GM12875 (cell line): ENCODE measurements around the gene FGF12.

Experiments used
- H3K4me3 ChIP-seq: one replicate; pipeline ENCODE4 v1.5.1; 2011; ENCODE audit warnings: low read depth, low read length, control low read depth
- TF ChIP-seq, protein P1 (sequence below): IDR thresholded peaks from 2 replicates; pipeline ENCODE4 v1.5.1; 2011; ENCODE audit warnings: low read depth, mild to moderate bottlenecking, control low read depth, inconsistent platforms, low read length, moderate library complexity, borderline replicate concordance; ENCODE audit not compliant: insufficient read depth

The FGF12 gene

DNA sequence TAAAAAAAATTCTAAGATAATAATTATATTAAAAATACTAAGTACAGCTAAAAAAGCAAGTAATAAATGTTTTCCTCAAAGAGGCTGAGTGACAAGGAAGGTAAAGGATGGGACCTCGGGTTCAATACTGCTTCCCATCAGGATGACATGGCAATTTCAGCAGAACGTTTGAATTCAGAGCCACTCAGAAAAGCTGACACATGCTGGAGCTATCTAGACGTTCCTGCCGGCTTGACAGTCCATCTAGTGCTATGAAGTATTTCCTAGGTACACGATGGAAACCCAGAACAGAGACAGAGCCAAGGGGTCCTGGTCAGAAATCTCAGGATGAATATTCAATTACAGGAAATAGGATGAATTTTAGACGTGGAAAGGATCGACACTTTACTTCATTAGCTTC is 361.8 kb downstream of the FGF12 start:
- TF ChIP-seq, protein P1, sequence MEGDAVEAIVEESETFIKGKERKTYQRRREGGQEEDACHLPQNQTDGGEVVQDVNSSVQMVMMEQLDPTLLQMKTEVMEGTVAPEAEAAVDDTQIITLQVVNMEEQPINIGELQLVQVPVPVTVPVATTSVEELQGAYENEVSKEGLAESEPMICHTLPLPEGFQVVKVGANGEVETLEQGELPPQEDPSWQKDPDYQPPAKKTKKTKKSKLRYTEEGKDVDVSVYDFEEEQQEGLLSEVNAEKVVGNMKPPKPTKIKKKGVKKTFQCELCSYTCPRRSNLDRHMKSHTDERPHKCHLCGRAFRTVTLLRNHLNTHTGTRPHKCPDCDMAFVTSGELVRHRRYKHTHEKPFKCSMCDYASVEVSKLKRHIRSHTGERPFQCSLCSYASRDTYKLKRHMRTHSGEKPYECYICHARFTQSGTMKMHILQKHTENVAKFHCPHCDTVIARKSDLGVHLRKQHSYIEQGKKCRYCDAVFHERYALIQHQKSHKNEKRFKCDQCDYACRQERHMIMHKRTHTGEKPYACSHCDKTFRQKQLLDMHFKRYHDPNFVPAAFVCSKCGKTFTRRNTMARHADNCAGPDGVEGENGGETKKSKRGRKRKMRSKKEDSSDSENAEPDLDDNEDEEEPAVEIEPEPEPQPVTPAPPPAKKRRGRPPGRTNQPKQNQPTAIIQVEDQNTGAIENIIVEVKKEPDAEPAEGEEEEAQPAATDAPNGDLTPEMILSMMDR: no peak
- no peak overlapping the region for H3K4me3 ChIP-seq

DNA sequence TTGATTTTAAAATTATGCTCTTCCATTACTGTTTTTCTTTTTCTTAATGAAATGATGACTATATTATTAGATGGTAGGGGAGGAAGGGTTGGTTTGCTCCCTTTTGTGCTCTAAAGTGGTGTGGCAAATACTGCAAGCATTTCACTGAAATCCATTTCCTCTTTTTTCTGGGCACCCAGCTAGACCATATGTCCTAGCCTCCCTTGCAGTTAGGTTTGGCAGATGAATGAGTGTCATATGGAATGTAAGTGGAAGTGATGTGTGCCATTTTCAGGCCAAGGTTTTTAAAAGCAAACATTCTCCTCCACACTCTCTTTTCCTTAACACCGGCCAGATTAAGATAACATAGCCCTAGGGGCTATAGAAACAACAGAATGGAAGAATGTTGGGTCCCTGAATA is 363.0 kb downstream of the FGF12 start:
- no peak overlapping the region for H3K4me3 ChIP-seq
- TF ChIP-seq, protein P1: no peak

DNA sequence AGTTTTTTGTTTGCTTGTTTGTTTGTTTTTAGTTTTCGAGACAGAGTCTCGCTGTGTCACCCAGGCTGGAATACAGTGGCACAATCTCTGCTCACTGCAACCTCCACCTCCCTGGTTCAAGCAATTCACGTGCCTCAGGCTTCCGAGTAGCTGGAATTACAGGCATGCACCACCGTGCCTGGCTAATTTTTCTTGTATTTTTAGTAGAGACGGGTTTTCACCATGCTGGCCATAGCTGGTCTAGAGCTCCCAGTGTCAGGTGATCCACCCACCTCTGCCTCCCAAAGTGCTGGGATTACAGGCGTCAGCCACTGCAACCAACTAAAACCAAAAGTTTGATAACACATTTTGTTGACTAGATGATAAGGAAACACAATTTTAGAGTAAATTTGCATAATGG is 372.7 kb downstream of the FGF12 start:
- TF ChIP-seq, protein P1: no peak
- no peak overlapping the region for H3K4me3 ChIP-seq

DNA sequence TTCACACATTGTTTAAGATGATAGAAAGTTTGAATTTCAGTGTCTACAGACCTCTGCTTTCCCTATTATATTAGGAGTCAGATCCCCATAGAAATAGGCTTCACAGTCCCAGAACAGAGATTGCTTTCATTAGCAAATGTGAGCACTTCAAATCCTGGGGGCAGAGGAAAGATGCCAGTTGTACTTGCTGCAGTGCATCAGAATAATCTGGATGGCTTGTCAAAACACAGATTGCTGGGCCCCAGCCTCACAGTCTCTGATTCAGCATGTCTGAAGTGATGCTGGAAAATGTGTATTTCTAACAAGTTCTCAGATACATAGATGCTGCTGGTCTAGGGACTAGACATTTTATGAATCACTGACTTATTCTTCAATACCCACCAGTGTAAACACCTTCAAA is 375.2 kb downstream of the FGF12 start:
- H3K4me3 ChIP-seq: no peak overlapping the region
- TF ChIP-seq, protein P1: no peak

DNA sequence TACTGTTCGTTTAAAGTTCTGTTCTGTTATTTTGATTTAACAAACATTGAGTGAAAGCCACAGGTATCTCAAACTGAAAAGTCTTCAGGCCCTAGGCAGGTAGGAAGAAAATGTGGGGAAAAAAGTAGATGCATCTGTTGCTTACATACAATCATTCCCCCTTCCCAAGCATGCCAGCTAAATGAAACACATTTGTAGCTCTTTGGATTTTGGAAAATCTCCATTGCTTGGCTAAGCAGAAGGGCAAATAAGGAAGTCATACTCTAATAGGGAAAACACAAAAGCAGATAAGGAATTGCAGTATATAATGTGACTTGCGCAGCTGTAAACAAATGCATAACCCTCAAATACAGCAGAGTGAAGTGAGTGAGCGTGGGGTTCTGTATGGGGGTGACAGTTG is 375.9 kb downstream of the FGF12 start:
- TF ChIP-seq, protein P1: no peak
- H3K4me3 ChIP-seq: no peak overlapping the region

DNA sequence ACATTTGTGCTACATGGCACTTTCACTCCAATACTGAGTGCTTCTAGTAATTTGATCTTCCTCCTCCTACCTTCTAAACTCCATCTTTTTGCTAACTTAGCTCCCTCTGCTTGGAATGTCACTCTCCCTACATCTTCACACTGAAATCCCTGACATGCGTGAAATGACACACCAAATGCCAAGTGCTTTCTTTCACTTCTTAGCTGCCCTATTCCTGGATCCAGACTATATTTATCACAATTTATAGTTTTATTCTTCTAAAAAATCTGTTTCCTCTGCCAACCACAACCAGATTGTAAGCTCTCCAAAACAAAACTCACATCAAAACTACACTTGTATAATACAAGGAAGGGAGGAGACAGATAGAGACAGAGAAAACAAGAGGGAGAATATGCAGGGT is 387.3 kb downstream of the FGF12 start:
- H3K4me3 ChIP-seq: no peak overlapping the region
- TF ChIP-seq, protein P1: no peak

DNA sequence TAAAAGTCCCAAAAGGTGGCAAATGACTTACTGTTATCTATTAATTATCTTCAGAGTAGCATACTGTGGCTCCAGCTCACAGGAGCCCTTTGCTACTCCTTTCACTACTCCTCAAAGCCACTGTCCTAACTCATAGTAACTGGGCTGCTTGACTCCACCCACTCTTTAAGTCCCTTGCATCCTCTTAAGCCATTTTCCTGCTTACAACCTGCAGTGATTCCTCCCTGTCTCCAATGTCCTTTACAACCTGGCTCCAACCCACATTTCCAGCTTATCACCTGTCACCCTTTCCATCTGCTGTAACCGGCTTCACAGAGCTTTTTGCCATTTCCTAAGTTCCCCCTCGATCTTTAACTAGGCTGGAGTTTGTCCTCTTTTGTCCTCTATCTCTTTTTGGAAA is 388.1 kb downstream of the FGF12 start:
- TF ChIP-seq, protein P1: no peak
- no peak overlapping the region for H3K4me3 ChIP-seq
